HK-2 (cell line): ENCODE measurements around the gene ACSS3.
"Not testable (repeated sequence)": the region's sequence is repeated elsewhere in the genome, so short reads cannot be mapped to it uniquely, and the experiment has no call there.

Experiments used
- DNase-seq: peaks from one replicate; pipeline ENCODE4 v3.0.0-alpha.2; 2018; ENCODE audit not compliant: unreplicated experiment

The ACSS3 gene

GRCh38 chr12:81077686-81078441 is at the start of gene ACSS3:
ACSS3 (plus strand) TSS chr12:81078079; CDS start chr12:81078121, 42 bp downstream.
- DNase-seq = peak; percentile 18

GRCh38 chr12:81034926-81035325 is 43.0 kb upstream of the ACSS3 start:
- DNase-seq = no peak

GRCh38 chr12:81039231-81039630 is 38.6 kb upstream of the ACSS3 start:
- DNase-seq = no peak

GRCh38 chr12:81043979-81044740 is 33.7 kb upstream of the ACSS3 start:
- no peak for DNase-seq

GRCh38 chr12:81064971-81065370 is 12.9 kb upstream of the ACSS3 start:
- DNase-seq = not testable (repeated sequence)

- DNase-seq = no peak
Observed at GRCh38 chr12:81070846-81071245, 7.0 kb upstream of the ACSS3 start.

GRCh38 chr12:81075539-81075938 is 2.3 kb upstream of the ACSS3 start:
- DNase-seq = no peak

GRCh38 chr12:81077329-81077685 is 572 bp upstream of the ACSS3 start:
- DNase-seq = peak; percentile 14

- DNase-seq = peak; percentile 7
Observed at GRCh38 chr12:81078469-81079196, 754 bp downstream of the ACSS3 start.

- no peak for DNase-seq
Observed at GRCh38 chr12:81079280-81080076, 1.6 kb downstream of the ACSS3 start.

GRCh38 chr12:81080431-81080983 is 2.6 kb downstream of the ACSS3 start:
- no peak for DNase-seq

GRCh38 chr12:81081726-81082125 is 3.8 kb downstream of the ACSS3 start:
- DNase-seq = no peak

- DNase-seq = no peak
Observed at GRCh38 chr12:81083018-81083417, 5.1 kb downstream of the ACSS3 start.

GRCh38 chr12:81083906-81084513 is 6.1 kb downstream of the ACSS3 start:
- DNase-seq = no peak

GRCh38 chr12:81084811-81085350 is 7.0 kb downstream of the ACSS3 start:
- DNase-seq = no peak

- no peak for DNase-seq
Observed at GRCh38 chr12:81085832-81086231, 8.0 kb downstream of the ACSS3 start.

GRCh38 chr12:81086342-81086741 is 8.5 kb downstream of the ACSS3 start:
- no peak for DNase-seq

- no peak for DNase-seq
Observed at GRCh38 chr12:81088221-81088620, 10.3 kb downstream of the ACSS3 start.

- no peak for DNase-seq
Observed at GRCh38 chr12:81089412-81089811, 11.5 kb downstream of the ACSS3 start.

GRCh38 chr12:81092053-81092452 is 14.2 kb downstream of the ACSS3 start:
- DNase-seq = no peak
